ENCODE data around the gene OR6C68.
"Not testable (repeated sequence)": the region's sequence is repeated elsewhere in the genome, so short reads cannot be mapped to it uniquely, and the experiment has no call there.

Gene OR6C68

GRCh38 chr12:55492078-55492477, at the start of gene OR6C68:
OR6C68 (plus strand) TSS chr12:55492378; CDS start chr12:55492378, 0 bp downstream.
- no peak for DNase-seq (ENCODE audit: low spot score)

DNA sequence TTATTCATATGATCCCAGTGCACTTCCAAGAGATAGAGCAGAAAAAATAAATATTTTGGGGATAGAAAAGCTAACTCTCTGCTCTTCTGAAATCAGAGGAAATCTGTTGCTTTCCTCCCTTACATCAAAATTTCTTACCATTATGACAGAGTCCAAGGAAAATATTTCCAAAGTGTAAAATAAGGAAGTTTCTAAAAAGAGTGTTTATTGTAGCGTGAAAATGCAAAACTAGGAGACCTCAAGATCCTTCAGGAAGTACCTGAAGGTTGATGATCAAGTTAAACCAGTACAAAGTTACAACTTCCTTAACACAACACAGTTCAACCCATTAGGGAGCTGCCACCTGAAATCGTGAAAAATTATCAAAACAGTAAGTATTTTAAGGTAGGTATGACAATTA, 48.4 kb upstream of the OR6C68 start, which contains the start of gene OR6C2:
Gene OR6C2 (plus strand): TSS at position 301 of the 400 bp plus-strand sequence. CDS start 8,138 bp downstream, outside the sequence.
- no peak for DNase-seq (ENCODE audit: low spot score)

DNA sequence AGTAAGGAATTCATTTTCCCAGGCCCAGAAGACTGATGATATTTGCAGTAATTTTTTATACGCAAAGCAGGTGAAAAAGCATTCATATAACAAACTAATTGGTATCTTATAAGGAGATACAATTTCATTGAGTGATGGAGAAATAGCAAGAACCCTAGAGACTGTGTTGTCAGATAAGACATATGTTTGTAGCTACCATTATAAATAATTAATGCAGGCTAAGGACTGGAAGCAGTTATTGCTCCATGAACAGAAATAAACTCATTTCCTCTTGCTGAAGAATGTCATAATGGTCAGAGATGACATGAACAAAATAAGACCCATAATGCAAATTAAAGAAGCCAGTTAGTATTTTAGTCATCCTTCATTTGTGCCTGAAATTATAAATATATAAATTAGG, 46.8 kb upstream of the OR6C68 start:
- DNase-seq (ENCODE audit: low spot score): no peak

GRCh38 chr12:55446326-55446725, 45.9 kb upstream of the OR6C68 start:
- no peak for DNase-seq (ENCODE audit: low spot score)

DNA sequence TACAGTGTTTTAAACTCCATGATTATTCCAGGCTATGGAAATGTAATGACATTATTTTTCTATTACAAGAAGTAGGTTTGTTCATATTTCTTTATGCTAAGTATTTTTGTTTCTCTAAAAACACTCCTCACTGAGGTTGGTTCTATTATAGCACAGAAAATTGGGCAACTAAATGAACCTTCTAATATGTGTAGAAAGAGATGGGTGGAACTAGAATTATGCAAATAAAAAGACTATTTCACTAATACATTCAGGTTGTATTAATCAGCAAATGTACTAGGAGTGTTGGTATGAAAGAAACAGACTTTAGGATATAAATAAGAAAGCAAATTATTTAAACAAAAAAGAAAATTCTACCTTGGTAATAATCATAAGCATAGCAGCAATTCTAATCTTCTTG, 43.4 kb upstream of the OR6C68 start:
- no peak for DNase-seq (ENCODE audit: low spot score)

DNA sequence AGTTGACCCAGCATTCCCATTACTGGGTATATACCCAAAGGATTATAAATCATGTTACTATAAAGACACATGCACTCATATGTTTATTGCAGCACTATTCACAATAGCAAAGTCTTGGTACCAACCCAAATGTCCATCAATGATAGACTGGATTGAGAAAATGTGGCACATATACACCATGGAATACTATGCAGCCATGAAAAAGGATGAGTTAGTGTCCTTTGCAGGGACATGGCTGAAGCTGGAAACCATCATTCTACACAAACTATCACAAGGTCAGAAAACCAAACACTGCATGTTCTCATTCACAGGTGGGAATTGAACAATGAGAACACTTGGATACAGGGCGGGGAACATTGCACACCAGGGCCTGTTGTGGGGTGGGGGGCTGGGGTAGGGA, 27.3 kb upstream of the OR6C68 start:
- not testable (repeated sequence) for DNase-seq (ENCODE audit: low spot score)

DNA sequence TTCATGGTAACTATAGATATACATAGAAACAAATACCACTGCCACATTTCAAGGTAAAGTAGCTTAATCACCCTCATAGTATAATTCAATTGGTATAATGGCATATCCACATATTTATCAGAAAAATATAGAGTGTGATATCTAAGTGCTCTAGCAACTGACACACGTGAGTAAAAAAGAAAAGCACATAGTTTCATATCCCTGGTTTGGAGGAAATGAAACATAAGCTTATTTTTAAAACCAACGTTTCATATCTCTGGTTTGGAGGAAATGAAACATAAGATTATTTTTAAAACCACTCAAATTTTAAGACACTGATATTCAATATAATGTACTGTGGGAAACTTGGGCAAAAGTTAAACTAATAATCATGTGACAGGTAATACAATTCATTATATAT, 24.3 kb upstream of the OR6C68 start:
- DNase-seq (ENCODE audit: low spot score): no peak

GRCh38 chr12:55469291-55469690, 22.9 kb upstream of the OR6C68 start:
- no peak for DNase-seq (ENCODE audit: low spot score)

- DNase-seq (ENCODE audit: low spot score): no peak
Measured at GRCh38 chr12:55470088-55470829, 21.9 kb upstream of the OR6C68 start, which contains the start of gene OR6C70. OR6C70 (minus strand) TSS chr12:55470138; CDS start chr12:55470138, 0 bp downstream.

GRCh38 chr12:55472264-55472663, 19.9 kb upstream of the OR6C68 start:
- no peak for DNase-seq (ENCODE audit: low spot score)

DNA sequence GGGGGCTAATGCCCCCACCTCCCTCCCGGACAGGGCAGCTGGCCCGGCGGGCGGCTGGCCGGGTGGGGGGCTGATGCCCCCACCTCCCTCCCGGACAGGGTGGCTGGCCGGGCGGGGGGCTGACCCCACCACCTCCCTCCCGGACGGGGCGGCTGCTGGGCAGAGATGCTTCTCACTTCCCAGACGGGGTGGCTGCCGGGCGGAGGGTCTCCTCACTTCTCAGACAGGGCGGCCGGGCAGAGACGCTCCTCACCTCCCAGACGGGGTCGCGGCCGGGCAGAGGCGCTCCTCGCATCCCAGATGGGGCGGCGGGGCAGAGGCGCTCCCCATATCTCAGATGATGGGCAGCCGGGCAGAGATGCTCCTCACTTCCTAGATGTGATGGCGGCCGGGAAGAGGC, 13.0 kb upstream of the OR6C68 start:
- not testable (repeated sequence) for DNase-seq (ENCODE audit: low spot score)

DNA sequence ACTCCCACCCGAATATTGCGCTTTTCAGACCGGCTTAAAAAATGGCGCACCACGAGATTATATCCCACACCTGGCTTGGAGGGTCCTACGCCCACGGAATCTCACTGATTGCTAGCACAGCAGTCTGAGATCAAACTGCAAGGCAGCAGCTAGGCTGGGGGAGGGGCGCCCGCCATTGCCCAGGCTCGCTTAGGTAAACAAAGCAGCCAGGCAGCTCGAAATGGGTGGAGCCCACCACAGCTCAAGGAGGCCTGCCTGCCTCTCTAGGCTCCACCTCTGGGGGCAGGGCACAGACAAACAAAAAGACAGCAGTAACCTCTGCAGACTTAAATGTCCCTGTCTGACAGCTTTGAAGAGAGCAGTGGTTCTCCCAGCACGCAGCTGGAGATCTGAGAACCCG, 7.9 kb upstream of the OR6C68 start:
- not testable (repeated sequence) for DNase-seq (ENCODE audit: low spot score)

- DNase-seq (ENCODE audit: low spot score): no peak
Measured at GRCh38 chr12:55495490-55495889, 3.3 kb downstream of the OR6C68 start.

- no peak for DNase-seq (ENCODE audit: low spot score)
Measured at GRCh38 chr12:55499231-55499630, 7.1 kb downstream of the OR6C68 start.

- DNase-seq (ENCODE audit: low spot score): no peak
Measured at GRCh38 chr12:55499810-55500252, 7.7 kb downstream of the OR6C68 start.

DNA sequence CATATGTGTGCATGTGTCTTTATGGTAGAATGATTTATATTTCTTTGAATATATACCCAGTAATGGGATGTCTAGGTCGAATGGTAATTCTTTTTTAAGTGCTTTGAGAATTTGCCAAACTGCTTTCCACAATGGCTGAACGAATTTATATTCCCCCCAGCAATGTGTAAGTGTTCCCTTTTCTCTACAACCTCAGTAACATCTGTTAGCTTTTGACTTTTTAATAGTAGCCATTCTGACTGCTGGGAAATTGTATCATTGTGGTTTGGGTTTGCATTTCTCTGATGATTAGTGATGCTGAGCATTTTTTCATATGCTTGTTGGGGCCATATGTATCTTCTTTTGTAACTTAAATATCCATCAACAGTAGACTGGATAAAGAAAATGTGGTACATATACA, 9.4 kb downstream of the OR6C68 start:
- no peak for DNase-seq (ENCODE audit: low spot score)

DNA sequence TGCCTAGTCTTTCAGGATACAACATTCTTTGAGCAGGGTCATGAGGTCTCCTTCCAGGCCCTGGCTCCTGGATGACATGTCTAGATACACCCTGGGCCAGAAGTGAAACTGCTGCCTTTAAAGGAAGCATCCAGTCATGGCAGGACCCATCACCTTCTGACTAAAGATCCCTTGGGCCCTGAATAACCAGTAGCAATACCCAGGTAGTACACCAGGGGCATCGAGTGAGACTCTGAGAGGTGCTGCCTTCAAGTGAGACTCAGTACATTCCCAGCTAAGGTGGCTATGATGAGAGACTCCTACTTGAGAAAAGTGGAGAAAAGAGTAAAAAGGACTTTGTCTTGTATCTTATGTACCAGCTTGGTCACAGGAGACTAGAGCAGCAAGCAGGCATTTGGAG, 23.5 kb downstream of the OR6C68 start:
- DNase-seq (ENCODE audit: low spot score): no peak

- DNase-seq (ENCODE audit: low spot score): no peak
Measured at GRCh38 chr12:55516391-55516790, 24.2 kb downstream of the OR6C68 start.

Data from kidney capillary endothelial cell (primary cell).